Activated T-helper 1 cell treated with anti-CD3 and anti-CD28 coated beads, Interleukin-12 subunit alpha, Interleukin-12 subunit beta, Interleukin-2, Interleukin-4 antibody, amounts not matched to agents 30 ng/mL and 10 ng/mL and 1 ng/mL, durations not matched to agents 14 hours and 24 hours and 36 hours (primary cell): ENCODE results near the gene CAPZB. TPM values are rescaled to one million over a fixed set of nuclear protein-coding genes. Genes with fewer than 3 reads are reported as not detected.

Source experiments
- DNase-seq: peaks from one replicate; pipeline ENCODE4 v3.0.0; 2021; ENCODE audit warnings: low spot score
- H3K27ac Mint-ChIP-seq: one replicate; pipeline ENCODE4 v1.8.0; 2021; ENCODE audit warnings: mild to moderate bottlenecking, mixed read lengths
- H3K27me3 Mint-ChIP-seq: one replicate; pipeline ENCODE4 v1.8.0; 2022; ENCODE audit warnings: mild to moderate bottlenecking, moderate library complexity, mixed read lengths; ENCODE audit not compliant: insufficient read depth
- H3K36me3 Mint-ChIP-seq: one replicate; pipeline ENCODE4 v1.8.0; 2021; ENCODE audit warnings: low read depth, mixed read lengths
- H3K4me1 Mint-ChIP-seq: one replicate; pipeline ENCODE4 v1.8.0; 2021; ENCODE audit warnings: low read depth, mixed read lengths
- H3K4me3 Mint-ChIP-seq: one replicate; pipeline ENCODE4 v1.8.0; 2021; ENCODE audit warnings: mild to moderate bottlenecking, moderate library complexity, mixed read lengths
- H3K9me3 Mint-ChIP-seq: one replicate; pipeline ENCODE4 v1.8.0; 2021; ENCODE audit warnings: mixed read lengths
- intact Hi-C: fragments of 100-400 bp; cut with micrococcal nuclease; formaldehyde crosslinking; loops from one replicate; pipeline ENCODE4 v1.15.1; 2024
- total RNA-seq: library from RNA; stranded (reverse); gene quantifications from 2 replicates; pipeline ENCODE4 v1.2.3, GENCODE V29; 2022

CAPZB gene
- total RNA-seq, 1 donor from 2014 or later = 323 TPM

GRCh38 chr1:19397217-19397945 lies 88.0 kb downstream of the CAPZB start:
- Mint-ChIP-seq H3K27me3 (no peaks in the 10 kb centered on the region), H3K36me3 (peaks cover 7% of the 10 kb centered on the region), H3K27ac (no peak overlapping the region), H3K4me1 (peaks cover 36% of the 10 kb centered on the region), H3K4me3 (no peak overlapping the region), H3K9me3 (no peaks in the 10 kb centered on the region)
- intact Hi-C loops = no loop called here
- no peak for DNase-seq

- DNase-seq = no peak
- Mint-ChIP-seq H3K36me3 (peaks cover 7% of the 10 kb centered on the region), H3K9me3 (no peaks in the 10 kb centered on the region), H3K27me3 (no peaks in the 10 kb centered on the region), H3K27ac (no peak overlapping the region), H3K4me1 (peaks cover 45% of the 10 kb centered on the region), H3K4me3 (no peak overlapping the region)
- intact Hi-C loops = no loop called here
Observed at GRCh38 chr1:19396280-19396679, 89.1 kb downstream of the CAPZB start.

- Mint-ChIP-seq H3K27me3 (no peaks in the 10 kb centered on the region), H3K36me3 (peaks cover 7% of the 10 kb centered on the region), H3K27ac (no peak overlapping the region), H3K9me3 (no peaks in the 10 kb centered on the region), H3K4me1 (peaks cover 47% of the 10 kb centered on the region), H3K4me3 (no peak overlapping the region)
- DNase-seq = no peak
- intact Hi-C loops = no loop called here
Observed at GRCh38 chr1:19395678-19396192, 89.6 kb downstream of the CAPZB start.

GRCh38 chr1:19393046-19393445 lies 92.3 kb downstream of the CAPZB start:
- Mint-ChIP-seq H3K9me3 (no peaks in the 10 kb centered on the region), H3K36me3 (peaks cover 5% of the 10 kb centered on the region), H3K27me3 (no peaks in the 10 kb centered on the region), H3K4me1 (peaks cover 46% of the 10 kb centered on the region), H3K4me3 (no peak overlapping the region), H3K27ac (peak overlapping the region; percentile 40)
- intact Hi-C loops = no loop called here
- DNase-seq = no peak

- peak overlapping the region; percentile 76 for H3K4me3 Mint-ChIP-seq
- peaks cover 6% of the 10 kb centered on the region for H3K36me3 Mint-ChIP-seq
- no peak for DNase-seq
- H3K27ac Mint-ChIP-seq = peak overlapping the region; percentile 74
- peaks cover 52% of the 10 kb centered on the region for H3K4me1 Mint-ChIP-seq
- intact Hi-C loops = no loop called here
- H3K27me3 Mint-ChIP-seq = no peaks in the 10 kb centered on the region
- H3K9me3 Mint-ChIP-seq = no peaks in the 10 kb centered on the region
Observed at GRCh38 chr1:19392221-19392620, 93.1 kb downstream of the CAPZB start.

- no peaks in the 10 kb centered on the region for H3K27me3 Mint-ChIP-seq
- peak overlapping the region; percentile 76 for H3K4me3 Mint-ChIP-seq
- no peaks in the 10 kb centered on the region for H3K9me3 Mint-ChIP-seq
- no peak for DNase-seq
- H3K4me1 Mint-ChIP-seq = peaks cover 52% of the 10 kb centered on the region
- intact Hi-C loops = loop anchor here (1.0 to 2.0 kb wide), 7 partner anchors 45 to 269 kb away; partner anchors contain the start of genes CAPZB and NBL1
- H3K27ac Mint-ChIP-seq = peak overlapping the region; percentile 88
- H3K36me3 Mint-ChIP-seq = peaks cover 6% of the 10 kb centered on the region
Observed at GRCh38 chr1:19391596-19391981, 93.8 kb downstream of the CAPZB start.

- H3K36me3 Mint-ChIP-seq = peaks cover 6% of the 10 kb centered on the region
- no peaks in the 10 kb centered on the region for H3K27me3 Mint-ChIP-seq
- H3K27ac Mint-ChIP-seq = peak overlapping the region; percentile 88
- intact Hi-C loops = loop anchor here (1.0 to 2.0 kb wide), 7 partner anchors 46 to 270 kb away; partner anchors contain the start of genes CAPZB and NBL1
- H3K9me3 Mint-ChIP-seq = no peaks in the 10 kb centered on the region
- peaks cover 52% of the 10 kb centered on the region for H3K4me1 Mint-ChIP-seq
- H3K4me3 Mint-ChIP-seq = peak overlapping the region; percentile 76
- DNase-seq = peak; percentile 46
Observed at GRCh38 chr1:19390901-19391595, 94.3 kb downstream of the CAPZB start.

- Mint-ChIP-seq H3K36me3 (peaks cover 5% of the 10 kb centered on the region), H3K27me3 (no peaks in the 10 kb centered on the region), H3K27ac (peak overlapping the region; percentile 88), H3K4me3 (peak overlapping the region; percentile 76), H3K9me3 (no peaks in the 10 kb centered on the region), H3K4me1 (peaks cover 52% of the 10 kb centered on the region)
- DNase-seq = no peak
- intact Hi-C loops = loop anchor here (2.0 kb wide), 4 partner anchors 46 to 270 kb away; partner anchors contain the start of gene NBL1
Observed at GRCh38 chr1:19390166-19390850, 95.0 kb downstream of the CAPZB start.

- Mint-ChIP-seq H3K27ac (peak overlapping the region; percentile 37), H3K4me3 (no peak overlapping the region), H3K9me3 (no peaks in the 10 kb centered on the region), H3K36me3 (peaks cover 11% of the 10 kb centered on the region), H3K4me1 (peaks cover 52% of the 10 kb centered on the region), H3K27me3 (no peaks in the 10 kb centered on the region)
- DNase-seq = no peak
- intact Hi-C loops = no loop called here
Observed at GRCh38 chr1:19388980-19389379, 96.4 kb downstream of the CAPZB start.

- Mint-ChIP-seq H3K27me3 (no peaks in the 10 kb centered on the region), H3K36me3 (peaks cover 19% of the 10 kb centered on the region), H3K4me3 (no peak overlapping the region), H3K27ac (no peak overlapping the region), H3K9me3 (no peaks in the 10 kb centered on the region), H3K4me1 (peaks cover 43% of the 10 kb centered on the region)
- intact Hi-C loops = no loop called here
- no peak for DNase-seq
Observed at GRCh38 chr1:19387045-19387467, 98.3 kb downstream of the CAPZB start.

- Mint-ChIP-seq H3K4me1 (peaks cover 34% of the 10 kb centered on the region), H3K27me3 (no peaks in the 10 kb centered on the region), H3K9me3 (no peaks in the 10 kb centered on the region), H3K27ac (no peak overlapping the region), H3K4me3 (no peak overlapping the region), H3K36me3 (peaks cover 24% of the 10 kb centered on the region)
- intact Hi-C loops = no loop called here
- DNase-seq = no peak
Observed at GRCh38 chr1:19385869-19386591, 99.3 kb downstream of the CAPZB start.

GRCh38 chr1:19385221-19385620 lies 100.1 kb downstream of the CAPZB start:
- H3K27ac Mint-ChIP-seq = no peak overlapping the region
- DNase-seq = no peak
- H3K4me1 Mint-ChIP-seq = peaks cover 26% of the 10 kb centered on the region
- intact Hi-C loops = no loop called here
- no peaks in the 10 kb centered on the region for H3K27me3 Mint-ChIP-seq
- no peak overlapping the region for H3K4me3 Mint-ChIP-seq
- H3K36me3 Mint-ChIP-seq = peaks cover 24% of the 10 kb centered on the region
- H3K9me3 Mint-ChIP-seq = no peaks in the 10 kb centered on the region
